Fibroblast of gingiva (primary cell): Measurements from ENCODE around the gene TYW1B.
"Not testable (repeated sequence)": the region's sequence is repeated elsewhere in the genome, so short reads cannot be mapped to it uniquely, and the experiment has no call there.

Experiments
- DNase-seq: peaks from one replicate; pipeline ENCODE4 v3.0.0-alpha.2; 2011; ENCODE audit warnings: low read depth

TYW1B gene

DNA sequence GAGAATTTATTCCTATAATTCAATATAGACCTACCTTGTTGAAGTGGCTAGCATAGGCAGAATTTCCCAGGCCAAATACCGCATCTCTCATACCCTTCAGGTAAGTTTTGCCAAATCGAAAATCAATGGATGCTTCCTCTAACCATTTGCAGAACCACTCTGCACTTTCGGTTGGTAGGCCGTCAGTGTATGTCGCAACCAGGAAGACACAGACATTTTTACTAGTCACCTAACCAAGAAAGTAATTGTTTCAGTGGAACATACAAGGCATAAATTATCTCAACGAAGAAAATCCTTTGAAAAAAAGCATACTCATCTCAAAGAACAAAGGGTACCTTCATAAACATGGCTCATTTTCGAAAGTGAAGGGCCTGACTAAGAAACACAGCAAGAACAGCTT, 17.6 kb downstream of the TYW1B start:
- not testable (repeated sequence) for DNase-seq

DNA sequence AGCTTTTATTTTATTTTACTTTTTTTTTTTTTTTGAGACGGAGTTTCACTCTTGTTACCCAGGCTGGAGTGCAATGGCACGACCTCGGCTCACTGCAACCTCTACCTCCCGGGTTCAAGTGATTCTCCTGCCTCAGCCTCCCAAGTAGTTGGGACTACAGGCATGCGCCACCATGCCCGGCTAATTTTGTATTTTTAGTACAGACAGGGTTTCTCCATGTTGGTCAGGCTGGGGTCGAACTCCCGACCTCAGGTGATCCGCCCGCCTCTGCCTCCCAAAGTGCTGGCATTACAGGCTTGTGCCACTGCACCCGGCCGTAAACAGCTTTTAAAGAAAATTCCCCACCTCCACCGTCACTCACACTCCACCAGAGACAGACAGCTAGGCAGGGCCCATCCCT, 19.5 kb downstream of the TYW1B start:
- not testable (repeated sequence) for DNase-seq

DNA sequence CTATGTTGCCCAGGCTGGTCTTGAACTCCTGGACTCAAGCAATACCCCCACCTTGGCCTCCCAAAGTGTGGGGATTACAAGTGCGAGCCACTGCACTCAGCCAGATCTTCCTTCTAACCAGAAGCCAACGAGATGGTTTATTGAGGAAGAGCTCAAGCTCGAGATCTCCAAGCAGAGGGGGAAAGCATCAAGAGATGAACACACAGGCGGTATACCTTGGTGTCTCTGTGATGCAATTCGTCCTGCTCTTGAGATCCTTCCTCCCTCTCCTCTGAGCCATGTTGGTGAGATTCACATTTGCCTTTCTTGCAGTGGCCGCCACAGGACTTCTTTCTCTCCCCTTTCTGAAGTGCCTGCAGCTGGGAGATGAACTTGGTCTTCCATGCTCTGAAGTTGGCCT, 21.1 kb downstream of the TYW1B start:
- DNase-seq, result not testable (repeated sequence)

DNA sequence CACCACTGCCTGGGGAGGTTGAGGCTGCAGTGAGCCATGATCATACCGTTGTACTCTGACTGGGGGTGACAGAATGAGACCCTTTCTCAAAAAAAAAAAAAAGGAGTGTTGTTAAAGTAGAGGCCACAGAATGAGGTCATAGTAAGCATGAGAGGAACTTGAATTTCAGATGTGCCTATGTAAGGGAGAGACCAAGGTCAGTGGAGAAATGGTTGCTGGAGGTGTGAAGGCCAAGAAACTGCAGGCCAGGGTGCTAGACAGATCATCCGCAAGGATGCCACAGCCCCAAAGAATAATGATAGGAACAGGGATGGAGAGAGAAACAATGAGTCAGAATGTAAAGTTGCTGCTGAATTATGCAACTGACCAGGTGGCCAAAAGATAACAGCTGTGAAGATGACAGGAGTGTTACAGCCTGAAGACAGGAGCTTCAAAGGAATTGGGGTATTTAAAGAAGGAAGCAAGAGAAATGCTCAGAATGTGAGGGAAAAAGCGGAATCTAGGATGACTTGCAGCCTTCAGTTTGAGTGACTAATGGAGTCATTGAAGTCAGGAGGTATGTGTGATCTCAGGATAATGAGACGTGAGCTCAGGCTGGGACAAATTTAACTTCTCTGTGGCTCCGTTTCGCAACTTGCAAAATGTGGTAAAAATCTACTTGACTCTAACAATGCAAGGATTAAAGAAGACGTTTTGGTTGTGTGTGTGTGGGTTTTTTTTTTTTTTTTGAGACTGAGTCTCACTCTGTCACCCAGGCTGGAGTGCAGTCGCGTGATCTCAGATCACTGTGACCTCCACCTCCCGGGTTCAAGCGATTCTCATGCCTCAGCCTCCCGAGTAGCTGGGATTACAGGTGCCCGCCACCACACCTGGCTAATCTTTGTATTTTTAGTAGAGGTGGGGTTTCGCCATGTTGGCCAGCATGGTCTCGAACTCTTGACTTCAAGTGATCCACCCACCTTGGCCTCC, 22.2 kb downstream of the TYW1B start:
- DNase-seq, result peak; percentile 3

DNA sequence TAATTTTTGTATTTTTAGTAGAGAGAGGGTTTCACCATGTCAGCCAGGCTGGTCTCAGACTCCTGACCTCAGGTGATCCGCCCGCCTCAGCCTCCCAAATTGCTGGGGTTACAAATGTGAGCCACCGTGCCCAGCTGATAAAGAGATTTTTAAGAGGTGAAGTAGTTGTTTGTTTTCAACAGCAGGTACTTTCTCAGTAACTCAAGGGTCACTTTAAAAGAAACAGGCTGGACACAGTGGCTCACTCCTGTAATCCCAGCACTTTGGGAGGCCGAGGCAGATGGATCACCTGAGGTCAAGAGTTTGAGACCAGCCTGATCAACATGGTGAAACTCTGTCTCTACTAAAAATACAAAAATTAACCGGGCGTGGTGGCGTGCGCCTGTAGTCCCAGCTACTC, 24.2 kb downstream of the TYW1B start:
- not testable (repeated sequence) for DNase-seq

DNA sequence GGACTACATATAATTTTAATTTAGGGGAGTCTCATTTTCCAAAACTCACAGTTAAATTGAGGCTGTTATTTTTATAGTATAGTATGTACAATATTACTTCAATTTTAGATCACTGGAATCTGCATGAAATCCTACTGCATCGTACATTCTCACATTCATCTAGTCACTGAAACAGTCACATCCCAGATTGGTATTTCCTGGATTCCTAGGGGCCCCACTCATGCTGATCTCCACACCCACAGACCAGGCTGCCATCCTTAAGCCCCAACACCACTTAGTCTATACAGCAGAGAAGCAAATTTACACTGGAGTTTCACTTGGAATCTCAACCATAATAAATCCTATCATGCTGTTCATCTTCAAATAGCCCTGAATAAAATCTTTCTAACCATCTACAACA, 26.4 kb downstream of the TYW1B start:
- peak; percentile 5 for DNase-seq

DNA sequence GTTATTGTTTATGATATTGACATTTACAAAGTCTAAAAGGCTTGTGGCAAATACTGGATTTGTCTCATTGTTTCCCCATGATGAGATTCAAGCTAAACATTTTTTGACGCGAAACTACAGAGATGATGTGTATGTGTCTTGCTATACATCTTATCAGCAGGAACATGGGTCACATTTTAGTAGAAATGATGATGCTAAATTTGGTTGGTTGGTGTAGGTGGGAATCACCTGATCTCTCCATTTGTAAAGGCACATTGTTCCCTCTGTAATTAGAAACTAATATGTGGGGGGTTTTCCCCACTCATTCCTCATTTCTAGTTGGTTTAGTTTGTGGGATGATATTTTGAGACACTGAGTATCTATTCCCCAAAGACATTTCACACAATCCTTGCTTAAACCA, 32.6 kb downstream of the TYW1B start:
- not testable (repeated sequence) for DNase-seq

DNA sequence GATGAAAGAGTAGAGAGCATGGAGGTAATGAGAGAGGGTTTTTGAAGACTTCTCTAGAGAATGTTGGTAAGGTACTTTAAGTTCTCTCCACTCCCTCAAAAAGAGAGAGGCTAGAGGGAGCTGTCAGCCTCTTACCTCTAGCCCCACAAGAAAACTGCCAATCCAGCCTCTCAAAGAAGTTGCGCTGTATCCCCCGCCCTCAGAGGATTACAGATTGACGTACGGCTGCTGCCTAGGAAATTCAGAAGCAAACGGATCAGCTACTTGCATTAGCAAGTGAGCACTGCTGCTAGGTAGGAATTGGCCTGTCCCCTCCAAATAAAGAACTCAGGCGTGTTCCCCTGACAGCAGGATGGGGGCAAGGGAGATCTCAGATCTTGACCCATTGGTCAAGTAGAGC, 34.2 kb downstream of the TYW1B start:
- DNase-seq, result no peak

DNA sequence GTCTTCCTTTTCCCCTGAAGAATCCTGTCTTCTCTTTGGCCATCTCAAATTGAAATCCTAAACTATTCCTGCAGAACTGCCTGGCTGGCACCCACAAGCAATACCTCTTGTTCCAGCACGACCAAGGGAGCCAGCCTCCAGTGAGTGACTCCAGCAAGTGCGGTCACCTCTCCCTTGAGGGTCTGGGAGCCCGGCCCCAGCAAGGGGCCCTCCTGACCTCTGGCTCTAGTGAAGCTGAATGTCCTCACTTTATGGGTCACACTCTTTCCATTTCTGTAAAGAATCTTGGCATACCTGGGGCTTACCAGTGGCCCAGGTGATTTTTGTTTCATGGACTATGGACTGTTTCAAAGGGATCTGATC, 37.3 kb downstream of the TYW1B start:
- not testable (repeated sequence) for DNase-seq

DNA sequence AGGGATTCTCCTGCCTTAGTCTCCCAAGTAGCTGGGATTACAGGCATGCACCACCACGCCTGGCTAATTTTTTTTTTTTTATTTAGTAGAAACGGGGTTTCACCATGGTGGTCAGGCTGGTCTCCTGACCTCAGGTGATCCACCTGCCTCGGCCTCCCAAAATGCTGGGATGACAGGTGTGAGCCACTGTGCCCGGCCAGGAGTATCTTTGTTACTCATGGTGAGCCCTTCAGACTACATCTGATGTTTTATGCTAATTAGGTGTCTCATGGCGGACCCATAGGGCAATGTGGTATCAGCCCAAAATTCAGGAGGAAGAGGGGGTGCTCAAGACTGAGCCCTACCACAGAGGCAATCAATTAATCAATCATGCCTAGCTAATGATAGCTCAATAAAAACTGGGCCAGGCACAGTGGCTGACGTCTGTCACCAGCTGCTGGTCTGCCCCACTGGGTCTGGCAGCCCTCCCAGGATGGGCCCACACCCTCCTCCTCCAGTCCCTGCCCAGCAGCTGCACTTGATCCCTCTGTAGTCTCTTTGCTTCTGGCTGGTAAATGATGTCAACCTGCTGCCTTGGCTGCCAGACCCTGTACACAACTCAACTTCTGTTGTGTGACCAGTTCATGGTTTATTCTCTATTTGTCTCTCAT, 37.8 kb downstream of the TYW1B start:
- DNase-seq, result not testable (repeated sequence)

DNA sequence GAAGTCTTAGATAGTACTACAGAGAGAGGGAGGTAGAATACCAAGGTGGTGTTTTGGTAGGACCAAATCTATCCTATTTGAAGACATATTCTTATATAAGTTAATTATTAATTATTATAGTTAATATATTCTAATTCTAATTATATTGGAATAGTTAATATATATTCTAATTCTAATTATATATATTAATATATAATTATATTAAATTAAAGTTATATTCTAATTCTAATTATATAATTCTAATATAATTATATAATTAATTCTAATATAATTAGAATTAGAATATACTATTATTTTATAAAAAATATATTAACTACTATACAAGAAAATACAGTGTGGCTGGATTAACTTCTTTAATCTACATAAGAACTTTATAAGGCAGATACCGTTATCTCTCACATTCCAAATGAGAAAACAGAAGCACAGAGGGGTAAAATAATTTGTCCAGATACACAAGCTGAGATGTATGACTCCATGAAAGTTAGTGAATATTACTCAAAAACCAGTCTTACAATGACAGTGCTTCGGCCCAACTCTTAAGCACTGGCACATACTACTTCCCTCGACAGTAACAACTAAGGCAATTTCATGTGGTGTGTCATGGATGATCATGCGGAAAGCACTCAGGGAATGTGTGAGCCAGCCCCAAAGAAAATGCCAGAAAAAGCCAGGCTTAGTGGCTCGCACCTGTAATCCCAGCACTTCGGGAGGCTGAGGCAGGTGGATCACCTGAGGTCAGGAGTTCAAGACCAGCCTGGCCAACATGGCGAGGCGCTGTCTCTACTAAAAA, 42.6 kb downstream of the TYW1B start:
- peak; percentile 3 for DNase-seq

DNA sequence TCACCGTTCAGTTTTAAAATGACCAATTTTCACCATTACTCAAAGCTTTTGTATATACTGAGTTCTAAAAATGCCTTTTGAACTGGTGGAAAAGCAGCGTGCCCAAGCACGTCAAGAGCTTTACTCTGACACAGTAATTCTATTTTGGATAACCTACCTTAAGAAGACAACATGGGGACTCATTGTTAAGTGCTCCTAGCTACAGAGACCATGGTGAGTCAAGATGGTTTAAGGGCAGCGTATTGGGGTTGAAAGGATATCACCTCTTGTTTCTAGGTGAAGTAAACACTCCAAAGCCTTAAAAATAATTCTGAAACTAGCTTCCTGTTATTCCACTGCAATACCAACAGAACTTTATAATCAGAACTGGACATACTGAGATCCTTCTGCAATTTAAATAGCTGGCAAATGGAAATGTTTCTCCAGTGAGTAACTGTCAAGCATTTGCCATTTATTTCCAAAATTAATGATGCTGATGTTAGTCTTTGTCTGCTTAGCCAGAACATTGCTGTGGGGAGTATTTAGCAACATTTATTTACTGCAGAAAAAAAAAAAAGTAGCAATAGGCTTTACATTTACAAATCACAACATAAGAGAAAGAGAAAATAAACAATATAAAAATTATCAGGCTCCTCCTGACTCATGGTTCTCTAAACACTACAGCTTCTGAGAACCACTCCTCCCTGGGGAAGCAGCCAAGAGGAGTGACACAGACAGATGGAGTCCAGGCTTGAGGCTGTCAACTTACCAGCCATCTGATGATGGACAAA, 44.2 kb downstream of the TYW1B start:
- DNase-seq, result peak; percentile 79

DNA sequence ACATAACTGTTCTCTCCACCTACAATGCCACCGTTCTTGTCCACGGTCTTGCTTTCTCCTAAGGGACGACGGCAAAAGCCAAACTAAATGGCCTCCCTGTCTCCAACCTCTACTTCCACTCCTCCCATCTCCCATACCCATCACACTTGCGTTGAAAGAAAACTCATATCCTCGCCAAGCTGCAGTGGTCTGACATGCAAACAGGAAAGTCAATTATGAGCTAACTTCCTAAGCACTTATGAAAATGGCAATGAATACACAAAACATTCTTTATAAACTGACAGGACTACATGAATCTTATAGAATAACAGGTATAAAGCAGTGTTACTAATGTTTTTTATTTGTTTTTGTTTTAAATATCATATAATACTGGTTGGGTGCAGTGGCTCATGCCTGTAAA, 46.4 kb downstream of the TYW1B start:
- no peak for DNase-seq

DNA sequence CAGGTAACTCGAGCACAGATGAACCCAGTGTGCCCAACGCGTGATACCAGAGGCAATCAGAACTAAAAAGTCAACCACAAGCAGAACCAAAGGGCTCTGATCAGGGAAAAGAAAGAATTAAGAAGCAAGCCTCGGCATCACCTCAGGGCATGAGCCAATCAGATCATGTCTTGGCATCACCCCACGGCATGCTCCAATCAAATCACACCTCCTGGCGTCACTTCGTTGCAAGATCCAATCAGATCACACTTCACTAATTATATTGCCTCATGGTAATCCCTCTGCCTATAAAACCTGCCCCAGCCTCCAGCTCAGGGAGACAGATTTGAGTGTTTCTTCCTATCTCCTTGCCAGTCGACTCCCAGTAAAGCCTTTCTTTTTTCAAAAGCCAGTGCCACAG, 46.8 kb downstream of the TYW1B start:
- DNase-seq, result no peak

DNA sequence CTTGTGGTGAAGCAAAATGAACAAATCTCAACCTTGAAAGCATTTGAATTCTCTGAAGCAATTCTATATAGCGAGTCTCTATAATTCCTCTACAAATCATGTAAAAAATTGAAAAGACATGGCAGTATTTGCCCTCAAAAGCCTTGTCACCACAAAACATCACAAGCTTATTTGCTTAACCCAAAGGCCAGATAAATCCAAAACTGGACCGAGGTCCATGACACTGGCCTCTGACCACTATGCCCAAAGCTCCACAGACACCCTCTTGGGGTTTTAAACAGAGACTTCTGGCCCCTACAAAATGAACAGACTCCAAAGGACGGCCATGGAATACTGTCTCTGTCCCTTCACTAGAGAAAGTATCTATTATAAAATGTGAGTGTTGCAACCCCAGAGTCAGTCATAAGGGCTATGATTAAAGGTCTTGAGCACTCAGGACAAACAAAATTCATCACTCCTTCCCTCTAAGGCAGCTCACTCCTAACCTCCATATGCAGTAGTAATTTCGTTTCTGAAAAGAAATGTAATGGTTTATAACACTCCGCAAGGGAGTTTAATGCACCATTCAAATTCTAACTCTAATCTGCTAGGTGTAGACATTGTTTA, 47.6 kb downstream of the TYW1B start:
- DNase-seq, result not testable (repeated sequence)

DNA sequence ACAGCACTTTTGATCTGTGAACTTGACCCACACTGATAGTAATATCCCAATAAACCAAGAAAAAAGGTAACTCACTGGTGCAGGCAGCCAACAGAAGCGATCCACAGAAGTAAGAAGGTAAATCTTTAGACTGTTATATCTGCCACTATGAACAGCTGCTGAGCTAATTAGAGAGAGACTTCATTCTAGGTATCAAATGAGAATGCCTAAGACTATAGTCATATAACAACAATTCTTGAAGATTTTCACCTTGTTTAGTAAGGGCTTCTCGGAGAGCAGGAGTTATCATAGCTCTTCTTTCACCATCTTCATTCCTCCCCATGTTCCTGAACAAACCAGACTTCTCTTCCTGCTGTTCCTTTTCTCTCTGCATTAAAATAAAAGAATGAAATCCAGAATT, 50.8 kb downstream of the TYW1B start:
- not testable (repeated sequence) for DNase-seq

DNA sequence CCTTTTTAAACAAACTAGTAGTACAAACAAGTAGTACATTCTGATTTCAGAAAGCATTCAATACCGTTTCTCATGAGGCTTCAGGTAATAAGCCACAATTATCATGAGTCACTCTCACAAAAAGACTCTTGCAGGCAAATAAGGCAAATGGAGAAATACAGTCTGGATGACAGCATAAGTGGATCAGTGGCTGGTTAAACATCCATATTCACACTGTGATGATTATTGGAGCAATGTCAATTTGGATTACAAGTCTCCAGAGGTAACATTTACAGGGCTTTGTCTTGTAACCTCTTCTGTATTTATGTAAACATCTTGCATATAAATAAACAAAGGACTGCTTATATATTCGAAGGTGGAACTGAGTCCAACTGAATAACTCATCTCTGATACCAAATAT, 55.4 kb downstream of the TYW1B start:
- not testable (repeated sequence) for DNase-seq

DNA sequence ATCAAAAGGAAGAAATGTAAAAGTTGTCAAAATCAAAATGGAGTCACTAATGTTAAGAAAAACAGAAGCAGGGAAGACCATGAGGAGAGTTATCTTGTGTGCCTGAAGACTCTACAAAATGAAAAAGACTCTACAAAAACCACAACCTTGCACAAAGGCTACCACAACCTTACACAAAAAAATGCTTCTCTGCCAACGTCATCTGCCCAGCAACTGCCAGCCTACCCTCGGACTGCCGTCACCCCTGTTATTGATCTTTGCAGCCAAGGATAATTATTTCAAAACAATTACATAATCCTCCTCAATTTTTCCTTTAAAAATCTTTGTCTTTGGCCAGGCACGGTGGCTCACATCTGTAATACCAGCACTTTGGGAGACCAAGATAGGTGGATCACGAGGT, 61.0 kb downstream of the TYW1B start:
- DNase-seq, result not testable (repeated sequence)

DNA sequence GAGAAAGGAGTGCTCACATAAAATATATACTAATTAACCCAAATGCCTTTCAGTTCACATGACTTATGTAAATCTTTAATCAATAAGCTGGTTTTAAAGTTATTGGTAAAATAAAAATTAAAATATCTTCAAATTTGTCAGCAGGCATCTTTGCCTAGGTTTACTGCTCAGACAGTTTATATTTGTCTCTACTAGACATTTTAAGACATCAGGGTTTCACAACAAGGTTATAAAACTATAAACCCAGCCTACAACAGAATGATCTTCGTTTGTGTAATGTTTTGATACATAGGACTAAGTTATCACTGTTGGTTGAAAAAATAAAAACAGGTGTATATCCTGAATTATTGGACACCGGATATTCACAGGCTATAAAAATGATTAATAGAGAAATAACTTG, 67.4 kb downstream of the TYW1B start:
- DNase-seq, result no peak

DNA sequence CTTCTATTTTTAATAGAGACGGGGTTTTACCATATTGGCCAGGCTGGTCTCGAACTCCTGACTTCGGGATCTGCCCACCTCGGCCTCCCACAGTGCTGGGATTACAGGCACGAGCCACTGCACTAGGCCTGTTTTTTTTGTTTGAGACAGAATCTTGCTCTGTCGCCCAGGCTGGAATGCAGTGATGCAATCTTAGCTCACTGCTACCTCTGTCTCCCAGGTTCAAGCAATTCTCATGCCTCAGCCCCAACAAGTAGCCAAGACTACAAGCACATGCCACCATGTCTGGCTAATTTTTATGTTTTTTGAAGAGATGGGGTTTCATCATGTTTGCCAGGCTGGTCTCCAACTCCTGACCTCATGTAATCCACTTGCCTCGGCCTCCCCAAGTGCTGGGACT, 73.7 kb downstream of the TYW1B start:
- no peak for DNase-seq

DNA sequence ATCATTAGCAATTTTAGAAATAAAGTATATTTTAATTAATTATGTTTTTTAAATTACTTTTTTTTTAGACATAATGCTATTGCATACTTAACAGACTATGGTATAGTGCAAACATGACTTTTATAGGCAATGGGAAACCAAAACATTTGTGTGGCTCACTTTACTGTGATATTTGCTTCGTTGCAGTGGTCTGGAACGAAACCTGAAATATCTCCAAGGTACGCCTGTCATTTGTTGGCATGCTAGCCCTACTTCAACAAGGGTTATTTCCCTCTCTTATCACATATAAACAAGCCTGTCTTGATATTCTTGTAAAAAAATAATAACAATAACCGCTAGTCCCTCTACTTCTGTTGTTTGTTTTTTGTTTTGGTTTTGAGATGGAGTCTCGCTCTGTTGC, 74.2 kb downstream of the TYW1B start:
- no peak for DNase-seq
